ENCODE data around the gene EHD4.

GRCh38 chr15:41975669-41976068 lies 3.3 kb upstream of the EHD4 start:
- TF ChIP-seq CTCF (IDR thresholded peaks at IDR 0.05) (no peak), POLR2AphosphoS5 (IDR thresholded peaks at IDR 0.05; ENCODE audit: insufficient read depth in 1 of 2, low read depth in 1 of 2) (no peak), POLR2A (IDR thresholded peaks at IDR 0.05) (no peak)

All from vagina (tissue), 2 donors.